Measurements from ENCODE around the gene TMCC3. TPM values are rescaled to one million over a fixed set of nuclear protein-coding genes. Genes with fewer than 3 reads are reported as not detected.

The TMCC3 gene
- total RNA-seq, 1 experiment from 2014 or later = 0.92 TPM

DNA sequence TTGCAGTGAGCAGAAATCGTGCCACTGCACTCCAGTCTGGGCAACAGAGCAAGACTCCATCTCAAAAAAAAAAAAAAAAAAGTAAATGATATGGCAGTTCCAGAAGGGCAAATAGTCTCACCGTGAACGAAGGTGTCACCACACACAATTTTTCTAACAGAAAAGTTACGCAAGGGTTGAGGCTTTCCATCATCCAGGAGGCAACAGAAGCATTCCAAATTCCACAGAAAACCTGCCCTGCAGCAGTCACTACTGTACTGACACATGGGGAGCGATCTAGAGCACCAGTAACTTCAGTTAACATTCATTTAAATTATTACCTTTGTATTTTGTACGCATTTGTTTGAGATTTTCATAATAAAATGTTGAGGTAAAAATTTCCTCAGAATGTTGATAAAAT is 24.8 kb downstream of the TMCC3 start:
- no peak for TF ChIP-seq POLR2AphosphoS5 (IDR thresholded peaks at IDR 0.05; ENCODE audit: low read depth, low read length)
- TF ChIP-seq, protein P1, sequence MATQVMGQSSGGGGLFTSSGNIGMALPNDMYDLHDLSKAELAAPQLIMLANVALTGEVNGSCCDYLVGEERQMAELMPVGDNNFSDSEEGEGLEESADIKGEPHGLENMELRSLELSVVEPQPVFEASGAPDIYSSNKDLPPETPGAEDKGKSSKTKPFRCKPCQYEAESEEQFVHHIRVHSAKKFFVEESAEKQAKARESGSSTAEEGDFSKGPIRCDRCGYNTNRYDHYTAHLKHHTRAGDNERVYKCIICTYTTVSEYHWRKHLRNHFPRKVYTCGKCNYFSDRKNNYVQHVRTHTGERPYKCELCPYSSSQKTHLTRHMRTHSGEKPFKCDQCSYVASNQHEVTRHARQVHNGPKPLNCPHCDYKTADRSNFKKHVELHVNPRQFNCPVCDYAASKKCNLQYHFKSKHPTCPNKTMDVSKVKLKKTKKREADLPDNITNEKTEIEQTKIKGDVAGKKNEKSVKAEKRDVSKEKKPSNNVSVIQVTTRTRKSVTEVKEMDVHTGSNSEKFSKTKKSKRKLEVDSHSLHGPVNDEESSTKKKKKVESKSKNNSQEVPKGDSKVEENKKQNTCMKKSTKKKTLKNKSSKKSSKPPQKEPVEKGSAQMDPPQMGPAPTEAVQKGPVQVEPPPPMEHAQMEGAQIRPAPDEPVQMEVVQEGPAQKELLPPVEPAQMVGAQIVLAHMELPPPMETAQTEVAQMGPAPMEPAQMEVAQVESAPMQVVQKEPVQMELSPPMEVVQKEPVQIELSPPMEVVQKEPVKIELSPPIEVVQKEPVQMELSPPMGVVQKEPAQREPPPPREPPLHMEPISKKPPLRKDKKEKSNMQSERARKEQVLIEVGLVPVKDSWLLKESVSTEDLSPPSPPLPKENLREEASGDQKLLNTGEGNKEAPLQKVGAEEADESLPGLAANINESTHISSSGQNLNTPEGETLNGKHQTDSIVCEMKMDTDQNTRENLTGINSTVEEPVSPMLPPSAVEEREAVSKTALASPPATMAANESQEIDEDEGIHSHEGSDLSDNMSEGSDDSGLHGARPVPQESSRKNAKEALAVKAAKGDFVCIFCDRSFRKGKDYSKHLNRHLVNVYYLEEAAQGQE (IDR thresholded peaks at IDR 0.05; ENCODE audit: insufficient read depth in 1 of 2, low read depth in 2 of 2, low read length in 1 of 2) = no peak
- no peak for TF ChIP-seq SIN3A (IDR thresholded peaks at IDR 0.05; ENCODE audit: borderline replicate concordance, insufficient read depth, low read depth, low read length)
- TF ChIP-seq, protein P2, sequence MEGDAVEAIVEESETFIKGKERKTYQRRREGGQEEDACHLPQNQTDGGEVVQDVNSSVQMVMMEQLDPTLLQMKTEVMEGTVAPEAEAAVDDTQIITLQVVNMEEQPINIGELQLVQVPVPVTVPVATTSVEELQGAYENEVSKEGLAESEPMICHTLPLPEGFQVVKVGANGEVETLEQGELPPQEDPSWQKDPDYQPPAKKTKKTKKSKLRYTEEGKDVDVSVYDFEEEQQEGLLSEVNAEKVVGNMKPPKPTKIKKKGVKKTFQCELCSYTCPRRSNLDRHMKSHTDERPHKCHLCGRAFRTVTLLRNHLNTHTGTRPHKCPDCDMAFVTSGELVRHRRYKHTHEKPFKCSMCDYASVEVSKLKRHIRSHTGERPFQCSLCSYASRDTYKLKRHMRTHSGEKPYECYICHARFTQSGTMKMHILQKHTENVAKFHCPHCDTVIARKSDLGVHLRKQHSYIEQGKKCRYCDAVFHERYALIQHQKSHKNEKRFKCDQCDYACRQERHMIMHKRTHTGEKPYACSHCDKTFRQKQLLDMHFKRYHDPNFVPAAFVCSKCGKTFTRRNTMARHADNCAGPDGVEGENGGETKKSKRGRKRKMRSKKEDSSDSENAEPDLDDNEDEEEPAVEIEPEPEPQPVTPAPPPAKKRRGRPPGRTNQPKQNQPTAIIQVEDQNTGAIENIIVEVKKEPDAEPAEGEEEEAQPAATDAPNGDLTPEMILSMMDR (IDR thresholded peaks at IDR 0.05) = no peak
- no peak for TF ChIP-seq TCF7L2 (IDR thresholded peaks at IDR 0.05; ENCODE audit: low read depth, low read length)
- ChIA-PET CTCF (no interaction called here), POLR2A (no interaction called here)
- no peaks in the 10 kb centered on the region; the same call in 1 of the 2 replicates for H3K4me1 ChIP-seq (ENCODE audit: control insufficient read depth, insufficient read depth, low read length)
- intact Hi-C loops (cut with micrococcal nuclease; ENCODE audit: unreplicated experiment) (no loop called here), in situ Hi-C loops (cut with HindIII; ENCODE audit: low pct_unique_long_range_greater_than_20kb, low sequenced_read_pairs) (no loop called here)
- no peak overlapping the region for H3K27ac ChIP-seq (ENCODE audit: low read length)
- no peaks in the 10 kb centered on the region for H3K36me3 ChIP-seq (ENCODE audit: control insufficient read depth, insufficient read depth, low read length)
- H3K27me3 ChIP-seq (ENCODE audit: control insufficient read depth, insufficient read depth, low read length) = no peaks in the 10 kb centered on the region
- H3K9me3 ChIP-seq (ENCODE audit: control insufficient read depth, insufficient read depth, low read depth, low read length) = no peaks in the 10 kb centered on the region
- DNase-seq (ENCODE audit: low read depth, low spot score) (no peak), ATAC-seq (no peak)
- no TSS peak for BruUV-seq (replicated peaks)
- no peak overlapping the region for H3K4me3 ChIP-seq (ENCODE audit: low read depth in 2 of 2, low read length in 2 of 2)

DNA sequence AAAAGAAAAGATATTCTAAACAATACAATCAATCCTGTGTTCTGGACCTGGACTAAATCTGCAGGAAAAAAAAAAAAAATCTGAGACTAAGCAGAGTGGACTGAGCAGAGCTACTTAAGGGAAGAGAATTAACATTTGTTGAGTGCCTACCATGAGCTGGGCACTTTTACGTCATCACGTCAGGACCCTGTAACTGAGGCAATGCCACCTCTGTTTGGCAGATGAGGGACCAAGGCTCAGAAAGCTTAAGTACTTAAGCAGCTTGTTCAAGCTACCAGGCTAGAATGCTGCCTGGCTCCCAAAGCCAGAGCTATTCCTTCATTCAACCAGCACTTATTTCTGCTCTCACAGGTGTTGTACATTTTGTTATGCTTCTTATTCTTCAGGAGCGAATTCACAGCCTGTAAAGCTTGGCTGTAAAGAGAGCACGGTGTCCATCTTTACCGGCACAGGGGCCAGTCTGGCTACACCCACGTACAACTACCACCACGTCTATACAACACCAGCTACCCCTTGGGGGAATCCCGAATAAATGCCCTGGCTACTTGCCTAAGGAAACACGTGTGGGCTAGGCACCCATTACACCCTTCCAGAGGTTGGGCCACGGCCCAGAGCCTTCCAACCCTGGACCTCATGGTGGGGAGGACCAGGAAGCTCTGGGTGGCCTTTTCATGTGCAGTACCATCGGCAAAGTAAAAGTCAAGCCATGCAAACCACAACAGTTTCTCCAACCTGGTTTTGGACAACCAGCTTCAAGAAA is 27.0 kb downstream of the TMCC3 start:
- BruUV-seq (replicated peaks) = no TSS peak
- intact Hi-C loops (cut with micrococcal nuclease; ENCODE audit: unreplicated experiment) (no loop called here), in situ Hi-C loops (cut with HindIII; ENCODE audit: low pct_unique_long_range_greater_than_20kb, low sequenced_read_pairs) (no loop called here)
- Histone ChIP-seq H3K4me3 (ENCODE audit: low read depth in 2 of 2, low read length in 2 of 2) (no peak overlapping the region), H3K27me3 (ENCODE audit: control insufficient read depth, insufficient read depth, low read length) (no peaks in the 10 kb centered on the region; the same call in 1 of the 2 replicates), H3K9me3 (ENCODE audit: control insufficient read depth, insufficient read depth, low read depth, low read length) (no peaks in the 10 kb centered on the region), H3K4me1 (ENCODE audit: control insufficient read depth, insufficient read depth, low read length) (no peaks in the 10 kb centered on the region; the same call in 1 of the 2 replicates), H3K27ac (ENCODE audit: low read length) (no peak overlapping the region), H3K36me3 (ENCODE audit: control insufficient read depth, insufficient read depth, low read length) (no peaks in the 10 kb centered on the region)
- ATAC-seq (no peak), DNase-seq (ENCODE audit: low read depth, low spot score) (no peak)
- ChIA-PET CTCF (interaction anchor here (0.7 kb wide), 1 partner anchor 685 kb away, joined by 4 read pairs; no protein-coding TSS in a partner anchor), POLR2A (interaction anchor here (0.8 kb wide), 1 partner anchor 24 kb away, joined by 8 read pairs; no protein-coding TSS in a partner anchor)
- TF ChIP-seq TCF7L2 (IDR thresholded peaks at IDR 0.05; ENCODE audit: low read depth, low read length) (no peak), POLR2AphosphoS5 (IDR thresholded peaks at IDR 0.05; ENCODE audit: low read depth, low read length) (no peak)
- TF ChIP-seq, protein P2 (IDR thresholded peaks at IDR 0.05) = no peak

All from Panc1 (cell line).